Adrenal gland (tissue), 5 donors: Measurements from ENCODE around the gene PHLDB1.

Experiments used
- CTCF ChIP-seq, 6 experiments: fragments of 450-650 bp in 4 of 6; fragments of 200-600 bp in 2 of 6; sonication (generic) in 1 of 6; IDR thresholded peaks; 1 replicate in 5 of 6; 2 replicates in 1 of 6; pipeline versions ENCODE4 v1.5.1 to v1.8.0; 2016 to 2021; ENCODE audit warnings: antibody characterized with exemption in 6 of 6, mild to moderate bottlenecking in 2 of 6, moderate library complexity in 1 of 6
- POLR2A ChIP-seq, 2 donors: fragments of 450-650 bp; IDR thresholded peaks; one replicate each; pipeline ENCODE4 v1.6.1; 2017; ENCODE audit warnings: antibody characterized with exemption in 2 of 2, mild to moderate bottlenecking in 2 of 2, moderate library complexity in 1 of 2
- donor health status: DM: no; HTN: no; CAD: no.

- no peak for TF ChIP-seq CTCF (IDR thresholded peaks at IDR 0.05)
- TF ChIP-seq POLR2A (IDR thresholded peaks at IDR 0.05): no peak
Measured at GRCh38 chr11:118596224-118597146, 10.9 kb upstream of the PHLDB1 start.
